Measurements from ENCODE around the gene MPG. TPM values are rescaled to one million over a fixed set of nuclear protein-coding genes. Genes with fewer than 3 reads are reported as not detected.

Gene MPG
- total and polyA plus RNA-seq, 10 of the 15 experiments (the other 5 are each of a cell fraction or from before 2014, with no cell fraction given) = 0.32 to 193 (median 55.7) TPM

GRCh38 chr16:104355-104754, 26.3 kb downstream of the MPG start:
- no peaks in the 10 kb centered on the region for H3K9me3 ChIP-seq (replicated peaks; ENCODE audit: control insufficient read depth, insufficient read depth, low read length)
- TF ChIP-seq MXI1 (IDR thresholded peaks at IDR 0.05; ENCODE audit: low read depth, low read length) = no peak
- TF ChIP-seq MYB (IDR thresholded peaks at IDR 0.05; ENCODE audit: borderline replicate concordance, low read depth, low read length) = no peak
- no peak for TF ChIP-seq YBX1 (IDR thresholded peaks at IDR 0.05)
- no peak for TF ChIP-seq BACH1 (IDR thresholded peaks at IDR 0.05; ENCODE audit: borderline replicate concordance)
- TF ChIP-seq CHD2 (IDR thresholded peaks at IDR 0.05; ENCODE audit: borderline replicate concordance, low read depth, low read length) = no peak
- DNase-seq (ENCODE audit: low read depth, low spot score) (no peak), ATAC-seq (no peak), FAIRE-seq (no peak)
- 96% methylated on average over 5 of the region's 5 CpGs for WGBS (ENCODE audit: insufficient coverage, insufficient replicate concordance, low lambda C conversion rate, missing lambda C conversion rate)
- RAD21 ChIA-PET (ENCODE audit: unreplicated experiment) = interaction anchor here (1.1 to 1.7 kb wide), 3 partner anchors 7 to 217 kb away, joined by 3 to 5 read pairs (median 4); no protein-coding TSS in a partner anchor
- no peaks in the 10 kb centered on the region for H3K79me2 ChIP-seq (ENCODE audit: control insufficient read depth, insufficient read depth, low read length)
- CTCF ChIA-PET = interaction anchor here (1.1 to 5.2 kb wide), 9 partner anchors 9 to 261 kb away, joined by 3 to 52 read pairs (median 5); partner anchors contain the start of genes HBQ1, POLR3K and SNRNP25
- no peaks in the 10 kb centered on the region for H3K27me3 ChIP-seq (replicated peaks in 1 of 2; ENCODE audit: control insufficient read depth in 2 of 2, insufficient read depth in 2 of 2, low read length in 1 of 2)
- H3K36me3 ChIP-seq (ENCODE audit: control insufficient read depth in 2 of 2, insufficient read depth in 2 of 2, low read length in 1 of 2) = peaks cover 5 to 9% of the 10 kb centered on the region in 2 experiments; a peak in 3 of 4 replicates
- SMC1A ChIA-PET (ENCODE audit: uncharacterized antibody, unreplicated experiment) = no interaction called here
- BruUV-seq (replicated peaks) = no TSS peak
- no peak overlapping the region for H3K4me2 ChIP-seq (ENCODE audit: control insufficient read depth, insufficient read depth)
- POLR2A ChIA-PET = interaction anchor here (0.5 kb wide), 1 partner anchor 138 kb away, joined by 3 read pairs; no protein-coding TSS in a partner anchor
- no peak overlapping the region for H2AFZ ChIP-seq (ENCODE audit: control insufficient read depth, low read depth, low read length)
- no peaks in the 10 kb centered on the region; the same call in 1 of the 2 replicates for H4K20me1 ChIP-seq (ENCODE audit: control insufficient read depth, insufficient read depth)
- H3K4me3 ChIP-seq = no peak overlapping the region
- intact Hi-C loops (cut with micrococcal nuclease; ENCODE audit: unreplicated experiment) (no loop called here), in situ Hi-C loops (cut with MboI) (no loop called here)
- H3K27ac ChIP-seq (ENCODE audit: control insufficient read depth, insufficient read depth) = no peak overlapping the region
- H3K4me1 ChIP-seq (ENCODE audit: control insufficient read depth, insufficient read depth, low read length) = no peaks in the 10 kb centered on the region
- no peak overlapping the region for H3K9ac ChIP-seq (ENCODE audit: control insufficient read depth, insufficient read depth, low read length)

GRCh38 chr16:104928-105327, 26.9 kb downstream of the MPG start:
- TSS peak; percentile 32 for BruUV-seq (replicated peaks)
- Histone ChIP-seq H3K79me2 (ENCODE audit: control insufficient read depth, insufficient read depth, low read length) (no peaks in the 10 kb centered on the region), H3K4me3 (no peak overlapping the region), H3K36me3 (ENCODE audit: control insufficient read depth in 2 of 2, insufficient read depth in 2 of 2, low read length in 1 of 2) (peaks cover 5 to 9% of the 10 kb centered on the region in 2 experiments; a peak in 3 of 4 replicates), H3K27ac (ENCODE audit: control insufficient read depth, insufficient read depth) (no peak overlapping the region), H3K9me3 (replicated peaks; ENCODE audit: control insufficient read depth, insufficient read depth, low read length) (no peaks in the 10 kb centered on the region), H3K27me3 (replicated peaks in 1 of 2; ENCODE audit: control insufficient read depth in 2 of 2, insufficient read depth in 2 of 2, low read length in 1 of 2) (no peaks in the 10 kb centered on the region), H2AFZ (ENCODE audit: control insufficient read depth, low read depth, low read length) (no peak overlapping the region), H3K9ac (ENCODE audit: control insufficient read depth, insufficient read depth, low read length) (no peak overlapping the region), H4K20me1 (ENCODE audit: control insufficient read depth, insufficient read depth) (no peaks in the 10 kb centered on the region; the same call in 1 of the 2 replicates), H3K4me2 (ENCODE audit: control insufficient read depth, insufficient read depth) (no peak overlapping the region), H3K4me1 (ENCODE audit: control insufficient read depth, insufficient read depth, low read length) (no peaks in the 10 kb centered on the region)
- ChIA-PET RAD21 (ENCODE audit: unreplicated experiment) (interaction anchor here (1.1 to 1.7 kb wide), 3 partner anchors 8 to 217 kb away, joined by 3 to 5 read pairs (median 4); no protein-coding TSS in a partner anchor), CTCF (interaction anchor here (1.1 to 5.2 kb wide), 9 partner anchors 9 to 260 kb away, joined by 3 to 52 read pairs (median 5); partner anchors contain the start of genes HBQ1, POLR3K and SNRNP25), SMC1A (ENCODE audit: uncharacterized antibody, unreplicated experiment) (interaction anchor here (1.5 kb wide), 1 partner anchor 257 kb away, joined by 4 read pairs; no protein-coding TSS in a partner anchor), POLR2A (no interaction called here)
- in situ Hi-C loops (cut with MboI) = loop anchor here (5.0 kb wide), 2 partner anchors 77 to 262 kb away; partner anchors contain the start of gene HBQ1
- WGBS (ENCODE audit: insufficient coverage, insufficient replicate concordance, low lambda C conversion rate, missing lambda C conversion rate) = 80% methylated on average over 3 of the region's 3 CpGs
- DNase-seq (ENCODE audit: low read depth, low spot score) (no peak), FAIRE-seq (no peak), ATAC-seq (no peak)
- intact Hi-C loops (cut with micrococcal nuclease; ENCODE audit: unreplicated experiment) = no loop called here
- TF ChIP-seq IRF4 (IDR thresholded peaks at IDR 0.05; ENCODE audit: low read depth, low read length) (no peak), SUPT20H (IDR thresholded peaks at IDR 0.05; ENCODE audit: borderline replicate concordance, control insufficient read depth, low read depth, low read length) (no peak), NKRF (conservative IDR thresholded peaks at IDR 0.05) (no peak), CBX3 (IDR thresholded peaks at IDR 0.05; ENCODE audit: borderline replicate concordance, low read depth) (no peak), ATF7 (IDR thresholded peaks at IDR 0.05; ENCODE audit: low read depth) (no peak)
- TF ChIP-seq, protein P1, sequence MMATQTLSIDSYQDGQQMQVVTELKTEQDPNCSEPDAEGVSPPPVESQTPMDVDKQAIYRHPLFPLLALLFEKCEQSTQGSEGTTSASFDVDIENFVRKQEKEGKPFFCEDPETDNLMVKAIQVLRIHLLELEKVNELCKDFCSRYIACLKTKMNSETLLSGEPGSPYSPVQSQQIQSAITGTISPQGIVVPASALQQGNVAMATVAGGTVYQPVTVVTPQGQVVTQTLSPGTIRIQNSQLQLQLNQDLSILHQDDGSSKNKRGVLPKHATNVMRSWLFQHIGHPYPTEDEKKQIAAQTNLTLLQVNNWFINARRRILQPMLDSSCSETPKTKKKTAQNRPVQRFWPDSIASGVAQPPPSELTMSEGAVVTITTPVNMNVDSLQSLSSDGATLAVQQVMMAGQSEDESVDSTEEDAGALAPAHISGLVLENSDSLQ (IDR thresholded peaks at IDR 0.05) = no peak

Measured in GM12878 (cell line).